AML-193 (cell line): ENCODE measurements around the gene POGZ.
"Not testable (repeated sequence)": the region's sequence is repeated elsewhere in the genome, so short reads cannot be mapped to it uniquely, and the experiment has no call there.

Source experiments
- DNase-seq, 2 experiments: peaks; one replicate each; lab custom pipeline; 2025; lab: John Stamatoyannopoulos, UW

POGZ gene

DNA sequence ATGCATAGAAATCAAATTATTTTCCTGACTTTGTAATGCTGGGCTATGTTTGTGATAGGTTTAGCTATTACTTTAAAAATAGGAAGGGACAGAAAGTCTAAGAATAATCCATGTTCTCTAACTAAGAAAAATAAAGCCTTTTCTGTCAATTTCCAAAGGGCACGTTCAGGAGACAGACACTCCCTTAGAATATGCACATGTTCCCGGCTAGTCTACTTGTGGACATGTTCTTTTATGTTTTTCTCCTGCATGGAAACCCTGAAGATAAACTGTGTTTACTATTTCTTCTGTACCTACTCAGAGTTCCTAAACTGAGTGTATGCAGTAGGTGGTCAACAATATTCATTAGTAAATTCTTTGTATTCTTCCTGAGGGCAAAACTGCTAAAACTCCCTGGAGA, 47.4 kb downstream of the POGZ start:
- DNase-seq = no peak

DNA sequence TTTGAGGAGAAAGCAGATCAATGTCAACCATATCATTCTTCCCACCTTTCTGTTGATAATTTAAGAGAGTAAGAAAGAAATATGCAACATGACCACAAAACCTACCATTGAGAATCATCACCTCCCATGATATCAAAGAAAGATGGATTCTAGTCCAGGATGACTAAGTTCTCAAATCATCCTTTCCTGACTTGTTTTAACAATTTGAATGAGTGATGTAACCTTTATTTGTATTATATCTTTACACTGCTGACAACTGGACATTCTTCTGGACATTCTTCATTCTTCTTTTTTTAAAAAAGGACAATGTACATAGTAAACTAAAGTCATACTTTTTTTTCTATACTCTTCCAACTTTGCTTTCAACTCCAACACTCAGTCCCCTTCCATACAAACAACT, 50.4 kb downstream of the POGZ start:
- no peak for DNase-seq

DNA sequence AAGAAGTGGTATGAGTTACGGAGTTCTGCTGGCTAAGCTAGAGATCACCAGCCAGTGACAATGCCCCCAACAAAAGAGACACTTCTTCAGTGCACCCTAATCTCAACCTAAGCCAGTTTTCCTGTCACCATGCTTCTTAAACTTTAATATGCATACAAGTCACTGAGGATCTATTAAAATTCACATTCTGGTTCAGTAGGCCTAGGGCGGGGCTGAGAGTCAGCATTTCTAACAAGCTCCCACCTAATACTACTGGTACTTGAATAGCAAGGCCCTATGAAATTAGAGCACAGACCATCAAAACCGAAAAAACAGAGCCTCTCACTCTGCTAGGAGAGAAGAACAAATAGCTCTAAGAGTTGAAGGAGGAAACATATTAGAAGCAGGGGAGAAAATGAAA, 52.0 kb downstream of the POGZ start:
- DNase-seq = no peak

DNA sequence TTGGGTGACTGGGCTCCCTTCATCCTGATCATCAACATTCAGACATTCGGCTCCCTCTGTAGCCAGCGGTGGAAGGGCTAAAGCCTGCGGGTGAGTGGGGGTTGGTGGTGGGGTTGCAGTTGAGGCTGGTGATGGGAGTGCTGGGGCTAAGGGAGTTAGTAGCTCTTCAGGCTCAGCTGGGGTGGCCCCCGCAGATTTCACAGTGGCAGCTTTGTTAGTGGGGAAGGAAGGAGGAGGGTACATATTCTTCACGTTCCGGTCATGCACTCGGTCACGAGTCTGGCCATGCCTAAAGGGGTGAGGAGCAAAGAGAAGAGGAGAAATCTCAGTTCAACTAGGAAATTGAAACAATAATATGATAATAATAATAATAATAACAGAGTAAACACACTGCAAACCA, 53.1 kb downstream of the POGZ start:
- DNase-seq = no peak

DNA sequence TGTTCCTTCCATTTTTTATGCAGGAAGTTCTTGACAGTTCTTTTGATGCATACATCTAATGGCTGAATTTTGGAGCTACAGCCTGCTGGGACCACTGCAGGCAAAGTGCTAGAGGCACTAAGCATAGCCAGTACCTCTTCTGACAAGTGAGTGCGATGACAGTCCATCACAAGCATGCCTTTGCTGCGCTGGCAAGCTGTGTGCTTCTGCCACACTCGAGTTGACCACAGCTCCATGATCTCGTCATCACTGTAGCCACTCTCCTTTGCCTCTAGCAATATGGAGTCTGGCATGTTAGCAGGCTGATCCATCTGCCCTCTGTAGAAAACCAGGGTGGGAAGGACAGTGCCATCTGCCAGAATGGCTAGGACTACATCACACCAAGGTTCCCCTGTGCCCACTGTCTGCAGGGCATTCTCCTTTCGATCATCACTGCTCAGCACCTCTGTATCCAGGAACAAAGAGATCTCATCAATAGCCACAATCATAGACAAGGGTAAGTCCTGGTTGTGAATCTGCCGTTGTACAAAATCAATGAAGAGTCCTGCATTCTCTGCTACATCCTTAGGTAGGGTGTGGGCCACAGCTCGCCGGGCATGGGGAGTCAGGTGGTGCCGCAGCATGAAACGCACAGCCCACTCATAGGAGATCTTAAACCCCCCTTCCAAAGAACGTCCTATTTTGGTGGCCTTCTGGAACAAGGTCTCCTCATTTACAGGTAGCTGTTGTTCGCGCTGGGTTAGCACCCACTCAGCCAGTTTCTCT, 53.9 kb downstream of the POGZ start:
- DNase-seq = no peak

DNA sequence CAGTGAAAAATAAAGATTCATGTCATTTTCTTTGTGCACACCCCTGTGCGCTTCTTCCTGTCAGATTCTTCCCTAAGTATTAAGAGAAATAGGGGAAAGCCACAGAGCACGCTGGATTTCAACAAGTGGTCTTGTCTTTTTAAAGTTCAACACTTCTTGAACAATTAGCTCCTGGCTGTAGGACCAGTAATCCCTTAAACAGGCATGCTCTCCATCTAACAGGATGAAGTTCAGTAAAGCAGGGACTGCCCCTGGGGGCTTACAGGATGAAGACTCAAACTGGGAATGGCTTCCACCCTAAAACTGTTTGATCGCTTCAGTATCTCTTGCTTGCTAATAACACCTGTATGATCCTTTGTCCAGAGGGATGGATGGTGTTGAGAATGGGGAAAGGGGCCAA, 55.7 kb downstream of the POGZ start:
- DNase-seq = no peak

DNA sequence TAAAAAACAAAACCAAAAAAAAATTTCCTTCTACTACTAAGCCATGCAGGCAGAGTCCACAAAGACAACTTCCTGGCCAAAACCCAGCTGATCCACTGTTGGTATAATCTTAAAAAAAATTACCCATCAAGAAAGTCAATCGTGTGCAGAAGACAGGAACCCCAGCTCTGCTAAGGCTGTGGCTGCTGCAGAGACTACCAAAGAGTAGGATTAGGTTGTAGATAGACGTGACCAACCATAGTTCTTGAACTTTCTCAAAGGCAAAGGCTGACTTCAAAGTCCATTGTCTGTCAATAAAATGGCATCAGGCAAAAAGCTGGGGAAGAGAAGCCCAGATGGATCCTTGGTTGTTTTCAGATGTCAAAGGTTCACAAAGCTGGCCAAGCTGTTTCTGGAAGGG, 56.5 kb downstream of the POGZ start:
- no peak for DNase-seq

DNA sequence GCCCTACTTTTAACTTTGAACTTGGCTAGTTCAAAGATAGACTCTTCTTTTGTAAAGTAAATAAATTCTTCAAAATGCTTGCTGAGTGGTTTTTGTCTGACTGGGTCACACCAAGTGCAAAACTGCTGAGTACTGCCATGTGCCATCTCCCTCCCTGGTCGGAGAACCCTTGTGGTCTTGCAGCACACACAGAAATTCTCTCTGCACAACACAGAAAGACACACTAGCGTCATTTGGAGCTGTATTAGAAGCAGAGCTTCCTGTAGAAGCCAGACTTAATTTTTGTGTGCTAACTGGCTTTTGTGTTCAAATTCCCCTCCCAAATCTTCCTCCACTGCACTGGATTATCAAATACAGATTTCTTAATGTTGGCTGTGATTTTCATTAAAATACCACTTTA, 57.4 kb downstream of the POGZ start:
- DNase-seq = no peak

DNA sequence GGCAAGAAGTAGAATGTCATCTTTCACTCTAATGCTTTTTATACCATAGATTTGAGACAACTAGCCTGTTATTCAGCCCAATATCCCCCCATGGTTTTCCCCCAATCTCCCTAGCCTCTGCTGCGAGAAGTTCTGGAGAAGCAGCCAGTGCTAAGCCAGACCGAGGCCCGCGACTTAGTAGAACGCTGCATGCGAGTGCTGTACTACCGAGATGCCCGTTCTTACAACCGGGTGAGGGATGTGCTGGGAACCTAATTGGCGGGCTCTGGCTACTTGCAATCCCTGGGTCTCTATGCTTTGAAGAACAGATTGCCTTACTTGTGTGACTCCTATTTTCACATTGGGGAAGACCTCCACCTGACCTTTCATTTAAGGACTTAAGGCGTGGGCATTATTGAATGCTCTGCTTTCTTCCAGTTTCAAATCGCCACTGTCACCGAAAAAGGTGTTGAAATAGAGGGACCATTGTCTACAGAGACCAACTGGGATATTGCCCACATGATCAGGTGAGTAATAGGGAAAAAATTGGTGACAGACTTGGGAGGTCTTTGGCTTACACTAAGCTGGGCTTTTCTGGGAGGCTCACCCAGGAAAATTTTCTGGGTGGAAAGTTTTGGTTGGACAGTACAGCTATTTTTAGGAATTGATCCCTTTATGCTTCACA, 58.0 kb downstream of the POGZ start:
- no peak for DNase-seq

DNA sequence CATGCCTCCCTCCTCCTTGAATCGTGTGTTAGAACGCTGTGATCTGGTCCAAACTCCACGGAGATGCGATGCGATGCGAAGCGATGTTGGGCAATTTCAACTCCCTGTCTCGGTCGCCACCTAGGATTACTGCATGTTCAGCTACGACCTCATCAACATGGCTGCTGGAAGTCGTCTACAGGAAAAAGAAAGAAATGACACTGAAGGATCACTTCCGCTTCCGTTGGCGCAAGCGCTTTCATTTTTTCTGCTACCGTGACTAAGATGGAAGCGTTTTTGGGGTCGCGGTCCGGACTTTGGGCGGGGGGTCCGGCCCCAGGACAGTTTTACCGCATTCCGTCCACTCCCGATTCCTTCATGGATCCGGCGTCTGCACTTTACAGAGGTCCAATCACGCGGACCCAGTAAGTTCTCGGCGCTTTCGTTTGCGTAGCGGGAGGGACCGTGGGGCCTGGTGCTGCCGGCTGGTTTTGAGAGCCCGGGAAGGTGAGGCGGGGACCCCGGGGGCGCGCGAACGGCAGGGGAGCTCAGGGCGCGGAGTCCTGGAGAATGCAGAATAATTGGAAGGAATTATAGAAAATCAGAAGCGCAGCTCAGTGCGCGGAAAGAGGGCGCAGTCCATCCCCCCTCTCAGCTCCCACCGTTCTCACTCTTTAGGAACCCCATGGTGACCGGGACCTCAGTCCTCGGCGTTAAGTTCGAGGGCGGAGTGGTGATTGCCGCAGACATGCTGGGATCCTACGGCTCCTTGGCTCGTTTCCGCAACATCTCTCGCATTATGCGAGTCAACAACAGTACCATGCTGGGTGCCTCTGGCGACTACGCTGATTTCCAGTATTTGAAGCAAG, 59.7 kb downstream of the POGZ start, which contains the start of gene PSMB4:
TSS of gene PSMB4 (plus strand) at position 250 of the 848 bp plus-strand sequence. CDS start at position 265, 15 bp downstream.
- DNase-seq = peak; percentile 95

DNA sequence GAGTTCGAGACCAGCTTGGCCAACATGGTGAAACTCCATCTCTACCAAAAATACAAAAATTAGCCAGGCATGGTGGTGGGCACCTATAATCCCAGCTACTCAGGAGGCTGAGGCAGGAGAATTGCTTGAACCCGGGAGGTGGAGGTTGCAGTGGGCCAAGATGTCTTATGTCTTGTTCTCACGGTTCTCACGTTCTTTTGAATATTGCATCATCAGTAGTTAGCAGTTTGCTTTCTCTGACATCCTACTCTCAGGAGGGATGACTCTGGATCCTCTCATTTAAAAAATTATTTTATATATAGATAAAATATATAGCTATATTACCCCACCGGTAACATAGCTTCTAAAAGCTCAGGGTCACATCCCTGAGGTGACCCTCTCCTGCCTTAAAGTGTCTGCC, 63.0 kb downstream of the POGZ start:
- not testable (repeated sequence) for DNase-seq

DNA sequence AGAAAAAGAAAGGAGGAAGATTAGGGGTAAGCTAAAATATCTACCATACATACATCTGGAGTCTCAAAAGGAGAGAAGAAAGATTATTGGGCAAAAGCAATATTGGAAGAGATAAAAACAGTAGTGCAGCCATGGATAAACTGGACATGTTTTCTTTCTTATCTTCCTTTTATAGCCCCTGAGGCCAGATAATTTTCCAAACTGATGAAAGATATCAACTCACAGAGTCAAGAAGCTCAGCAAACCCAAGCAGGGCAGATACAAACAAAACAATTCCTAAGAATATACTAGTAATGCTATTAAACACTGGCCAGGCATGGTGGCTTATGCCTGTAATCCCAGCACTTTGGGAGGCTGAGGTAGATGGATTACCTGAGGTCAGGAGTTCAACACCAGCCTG, 65.7 kb downstream of the POGZ start:
- DNase-seq = no peak

DNA sequence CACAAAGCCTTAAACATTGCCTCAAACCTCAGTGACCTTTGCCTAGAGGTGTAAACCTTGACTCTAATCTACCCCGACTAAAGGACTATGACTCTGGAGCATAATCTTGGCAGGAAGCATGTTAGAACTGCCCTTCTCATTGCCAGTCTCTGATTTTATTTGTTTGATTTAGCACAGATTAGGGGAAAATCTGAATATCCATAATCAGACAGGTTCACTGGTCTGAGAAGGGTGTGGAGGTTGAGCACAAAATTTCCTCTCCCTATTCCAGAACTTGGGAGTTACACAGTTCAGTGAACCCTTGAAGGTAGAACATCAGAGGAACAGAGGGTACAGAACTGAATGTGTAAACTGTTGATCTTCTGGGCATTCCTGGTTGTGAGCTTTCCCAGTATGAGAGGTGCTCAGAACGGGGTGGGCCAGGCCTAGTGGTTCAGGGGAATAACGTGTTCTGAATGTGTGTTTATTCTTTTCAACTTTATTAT, 68.2 kb downstream of the POGZ start:
- DNase-seq = no peak

DNA sequence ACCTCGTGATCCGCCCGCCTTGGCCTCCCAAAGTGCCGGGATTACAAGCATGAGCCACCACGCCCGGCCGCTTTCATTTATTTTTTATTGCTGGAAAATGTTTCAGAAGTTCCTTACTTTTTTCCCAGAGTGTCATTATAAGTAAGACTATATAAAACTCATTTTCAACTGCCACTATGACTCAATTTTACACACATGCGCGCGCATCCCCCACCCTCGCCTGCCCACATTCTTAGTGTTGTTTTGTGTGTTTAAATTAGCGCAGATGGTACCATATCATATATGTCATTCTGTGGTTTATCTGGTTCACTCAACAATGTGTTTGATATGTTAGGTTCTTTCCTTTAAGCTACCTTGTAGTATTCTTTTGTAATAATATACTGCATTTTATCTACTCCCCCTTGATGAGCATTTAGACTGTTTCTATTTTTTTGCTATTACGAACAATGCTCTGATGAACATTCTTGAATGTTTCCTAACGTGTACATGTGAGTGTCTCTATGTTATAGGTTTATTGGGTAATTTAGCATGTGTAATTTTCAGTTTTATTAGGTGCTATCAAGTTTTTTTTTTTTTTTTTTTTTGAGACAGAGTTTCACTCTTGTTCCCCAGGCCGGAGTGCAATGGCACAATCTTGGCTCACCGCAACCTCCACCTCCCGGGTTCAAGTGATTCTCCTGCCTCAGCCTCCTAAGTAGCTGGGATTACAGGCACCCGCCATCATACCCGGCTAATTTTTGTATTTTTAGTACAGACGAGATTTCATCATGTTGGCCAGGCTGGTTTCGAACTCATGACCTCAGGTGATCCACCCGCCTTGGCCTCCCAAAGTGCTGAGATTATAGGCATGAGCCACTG, 68.8 kb downstream of the POGZ start:
- DNase-seq = not testable (repeated sequence)

DNA sequence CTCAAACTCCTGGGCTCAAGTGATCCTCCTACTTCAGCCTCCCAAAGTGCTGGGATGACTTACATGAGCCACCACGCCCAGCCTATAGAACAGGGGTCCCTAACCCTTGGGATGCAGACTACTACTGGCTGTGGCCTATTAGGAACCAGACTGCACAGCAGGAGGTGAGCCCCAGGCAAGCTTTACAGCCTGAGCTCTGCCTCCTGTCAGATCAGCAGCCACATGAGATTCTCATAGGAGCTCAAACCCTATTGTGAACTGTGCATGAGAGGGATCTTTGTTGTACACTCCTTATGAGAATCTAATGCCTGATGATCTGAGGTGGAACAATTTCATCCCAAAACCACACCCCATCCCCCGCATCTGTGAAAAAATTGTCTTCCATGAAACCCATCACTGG, 73.3 kb downstream of the POGZ start:
- DNase-seq = no peak

DNA sequence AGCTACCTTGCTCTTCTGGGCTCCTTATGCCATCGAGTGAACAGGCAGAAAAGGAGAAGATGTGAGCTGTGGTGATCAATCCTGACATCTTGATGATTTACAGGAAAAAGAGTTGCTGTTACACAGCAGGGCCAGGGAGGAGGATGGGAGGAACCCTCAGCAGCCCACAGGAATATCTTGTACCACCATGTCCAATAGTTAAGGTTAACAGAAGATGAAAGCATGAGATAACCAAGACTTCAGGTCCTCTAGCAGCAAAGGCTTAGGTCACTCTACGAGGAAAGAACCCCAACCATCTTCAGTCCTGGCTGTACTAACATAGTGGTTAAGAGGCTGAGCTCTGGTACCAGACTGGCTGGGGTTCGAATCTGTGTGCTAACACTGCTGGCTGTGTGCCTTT, 74.7 kb downstream of the POGZ start:
- no peak for DNase-seq

DNA sequence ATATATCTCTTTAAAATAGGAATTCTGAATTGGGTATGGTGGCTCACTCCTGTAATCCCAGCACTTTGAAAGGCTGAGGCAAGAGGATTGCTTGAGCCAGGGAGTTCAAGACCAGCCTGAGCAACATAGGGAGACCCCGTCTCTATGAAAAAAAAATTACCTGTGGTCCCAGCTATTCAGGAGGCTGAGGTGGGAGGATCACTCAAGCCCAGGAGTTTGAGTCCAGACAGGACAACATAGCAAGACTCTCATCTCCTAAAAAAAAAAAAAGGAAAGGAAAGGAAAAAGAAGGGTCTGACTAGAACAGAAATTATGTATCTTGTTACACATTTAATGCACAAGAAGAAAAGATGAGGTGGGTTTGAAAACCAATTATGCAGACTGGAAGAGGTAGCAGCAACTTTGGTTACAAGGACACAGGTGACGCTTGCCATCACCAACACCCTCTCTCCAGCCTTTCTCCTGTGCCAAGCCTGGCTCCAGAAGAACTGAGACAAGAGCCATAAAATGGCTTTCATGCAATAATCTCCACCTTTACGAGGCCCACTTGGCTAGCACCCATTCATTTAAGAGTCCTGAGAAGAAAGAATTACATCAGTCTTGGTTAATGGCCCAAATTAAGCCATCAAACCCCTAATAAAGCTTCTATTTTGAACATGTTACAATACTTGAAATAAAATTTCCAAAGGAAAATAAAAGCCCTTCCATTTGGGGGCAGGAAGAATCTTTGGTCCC, 82.0 kb downstream of the POGZ start:
- DNase-seq = no peak

DNA sequence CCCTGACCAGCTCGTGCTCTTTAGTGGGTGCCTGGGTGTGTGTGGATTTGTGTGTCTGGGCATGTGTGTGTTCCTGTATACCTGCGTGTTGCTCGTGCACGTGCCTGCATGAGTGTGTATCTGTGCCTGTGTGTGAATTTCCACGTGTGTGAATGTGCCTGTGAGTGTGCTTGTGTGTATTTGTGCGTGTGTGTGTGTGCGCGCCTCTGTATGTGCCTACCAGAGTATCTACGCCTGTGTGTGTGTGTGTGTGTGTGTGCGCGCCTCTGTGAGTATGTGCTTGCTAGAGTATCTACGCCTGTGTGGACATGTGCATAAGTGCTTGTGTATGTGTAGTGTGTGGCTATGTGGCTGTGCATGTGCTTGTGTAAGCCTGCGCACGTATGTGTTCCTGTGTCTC, 86.1 kb downstream of the POGZ start:
- DNase-seq = no peak

DNA sequence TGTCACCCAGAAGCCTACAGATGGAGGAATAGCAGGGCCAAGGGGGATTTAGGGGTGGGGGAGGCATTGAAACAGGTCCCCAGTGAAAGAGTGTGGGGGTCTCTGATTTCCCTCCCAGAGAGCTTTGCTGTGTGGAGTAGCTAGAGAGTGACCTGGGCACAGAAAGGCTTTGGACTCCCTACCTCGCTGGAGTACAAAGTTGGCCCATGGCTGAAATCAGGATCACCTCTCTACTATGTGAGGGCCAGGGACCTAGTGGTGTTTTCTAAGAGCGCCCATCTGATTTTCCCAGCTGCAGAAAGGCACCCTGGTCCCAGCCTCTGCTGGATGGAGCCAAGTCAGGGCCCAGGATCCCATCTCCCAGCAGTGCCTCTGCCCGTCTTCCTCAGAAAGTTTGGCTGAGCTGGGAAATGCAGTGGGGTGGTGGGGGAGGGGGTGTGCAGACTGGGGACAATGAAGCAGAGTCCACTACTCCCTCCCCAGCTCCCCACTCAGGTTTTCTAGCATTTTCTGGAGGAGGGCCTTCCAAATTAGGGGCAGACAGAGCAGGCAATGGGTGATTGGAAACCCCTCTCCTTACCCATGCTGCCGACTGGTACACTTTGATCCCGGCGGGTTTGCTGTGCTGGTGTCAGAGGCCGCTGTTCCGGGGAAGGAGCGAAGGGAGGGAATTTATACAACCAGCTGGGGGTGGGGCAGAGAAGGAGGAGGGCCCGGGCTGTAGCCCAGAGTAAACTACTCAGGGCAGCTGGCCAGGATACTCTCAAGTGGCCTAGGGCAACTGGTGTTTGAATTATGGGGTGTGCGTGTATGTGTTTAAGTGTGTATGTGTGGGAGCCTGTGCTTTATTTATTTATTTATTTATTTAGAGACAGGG, 87.0 kb downstream of the POGZ start, which contains the start of gene SELENBP1:
TSS of gene SELENBP1 (minus strand) at position 648 of the 877 bp plus-strand sequence. CDS start at position 584, 64 bp downstream.
- no peak for DNase-seq
